Calu3 (cell line): ENCODE measurements around the gene GFOD1. TPM values are rescaled to one million over a fixed set of nuclear protein-coding genes. Genes with fewer than 3 reads are reported as not detected.

ENCODE experiments used
- BruUV-seq: library from RNA; stranded (reverse); fragments of 400-500 nt; replicated peaks from 2 replicates; lab custom pipeline; 2021; lab: Mats Ljungman, UMichigan
- CTCF ChIA-PET: fragments of 300-600 bp; sonication (Branson Sonifier 250); formaldehyde crosslinking; loops from one replicate; lab custom pipeline; 2022; ENCODE audit warnings: antibody characterized with exemption; lab: Charles Lee
- DNase-seq: peaks from one replicate; pipeline ENCODE4 v3.0.0; 2022
- H3K27ac Mint-ChIP-seq: one replicate; pipeline ENCODE4 v1.8.0; 2022; ENCODE audit warnings: mixed read lengths; ENCODE audit not compliant: unreplicated experiment
- H3K27me3 Mint-ChIP-seq: one replicate; pipeline ENCODE4 v1.8.0; 2022; ENCODE audit warnings: mixed read lengths; ENCODE audit not compliant: unreplicated experiment
- H3K36me3 Mint-ChIP-seq: one replicate; pipeline ENCODE4 v1.8.0; 2022; ENCODE audit warnings: mild to moderate bottlenecking, moderate library complexity, mixed read lengths; ENCODE audit not compliant: insufficient read depth, unreplicated experiment
- H3K4me1 Mint-ChIP-seq: one replicate; pipeline ENCODE4 v1.8.0; 2022; ENCODE audit warnings: mild to moderate bottlenecking, low read depth, mixed read lengths; ENCODE audit not compliant: unreplicated experiment
- H3K4me3 Mint-ChIP-seq: one replicate; pipeline ENCODE4 v1.8.0; 2022; ENCODE audit warnings: mild to moderate bottlenecking, low read depth, moderate library complexity, mixed read lengths; ENCODE audit not compliant: unreplicated experiment
- H3K9me3 Mint-ChIP-seq: one replicate; pipeline ENCODE4 v1.8.0; 2022; ENCODE audit warnings: low read depth, mixed read lengths; ENCODE audit not compliant: unreplicated experiment
- CTCF ChIP-seq: fragments of 200-600 bp; IDR thresholded peaks from one replicate; pipeline ENCODE4 v1.8.0; 2022; ENCODE audit warnings: antibody characterized with exemption; ENCODE audit not compliant: unreplicated experiment
- intact Hi-C: fragments of 100-400 bp; cut with micrococcal nuclease; formaldehyde crosslinking; loops from one replicate; pipeline ENCODE4 v1.10.0; 2022; ENCODE audit not compliant: unreplicated experiment
- total RNA-seq: library from RNA; stranded (reverse); gene quantifications from 2 replicates; pipeline ENCODE4 v1.2.3, GENCODE V29; 2022

Gene GFOD1
- total RNA-seq, 1 experiment from 2014 or later: 9.5 TPM

GRCh38 chr6:13308332-13308731 lies 179.1 kb downstream of the GFOD1 start:
- no peaks in the 10 kb centered on the region for H3K27me3 Mint-ChIP-seq
- intact Hi-C loops: no loop called here
- H3K36me3 Mint-ChIP-seq: no peaks in the 10 kb centered on the region
- no peaks in the 10 kb centered on the region for H3K4me1 Mint-ChIP-seq
- no peak overlapping the region for H3K4me3 Mint-ChIP-seq
- no TSS peak for BruUV-seq
- no peak for TF ChIP-seq CTCF
- H3K9me3 Mint-ChIP-seq: no peaks in the 10 kb centered on the region
- no peak overlapping the region for H3K27ac Mint-ChIP-seq
- CTCF ChIA-PET: interaction anchor here (0.6 kb wide), 1 partner anchor 11 kb away, joined by 5 read pairs; no protein-coding TSS in a partner anchor
- no peak for DNase-seq

Other genes with a start within 250 kb of the GFOD1 start
- gene TBC1D7, start 159.1 kb downstream of the GFOD1 start, total RNA-seq: 12.6 and 13.2 TPM in 2 replicates
- gene SIRT5, start 87.0 kb upstream of the GFOD1 start, total RNA-seq: 13.5 and 15.1 TPM in 2 replicates
- gene NOL7, start 127.7 kb upstream of the GFOD1 start, total RNA-seq: 44.5 and 44.7 TPM in 2 replicates
- 17.8 and 20.4 TPM in 2 replicates for gene RANBP9, start 224.2 kb upstream of the GFOD1 start, total RNA-seq